GM21367 (cell line): ENCODE data around the gene CXCL12.

ENCODE experiments used
- ATAC-seq: cut with Tn5 transposase; IDR thresholded peaks from one replicate; pipeline ENCODE4 v1.9.1; 2021; ENCODE audit not compliant: unreplicated experiment

Gene CXCL12

GRCh38 chr10:44385026-44385695 is at the start of gene CXCL12:
CXCL12 (minus strand) TSS chr10:44385097; CDS start chr10:44385005, 92 bp downstream.
- no peak for ATAC-seq

DNA sequence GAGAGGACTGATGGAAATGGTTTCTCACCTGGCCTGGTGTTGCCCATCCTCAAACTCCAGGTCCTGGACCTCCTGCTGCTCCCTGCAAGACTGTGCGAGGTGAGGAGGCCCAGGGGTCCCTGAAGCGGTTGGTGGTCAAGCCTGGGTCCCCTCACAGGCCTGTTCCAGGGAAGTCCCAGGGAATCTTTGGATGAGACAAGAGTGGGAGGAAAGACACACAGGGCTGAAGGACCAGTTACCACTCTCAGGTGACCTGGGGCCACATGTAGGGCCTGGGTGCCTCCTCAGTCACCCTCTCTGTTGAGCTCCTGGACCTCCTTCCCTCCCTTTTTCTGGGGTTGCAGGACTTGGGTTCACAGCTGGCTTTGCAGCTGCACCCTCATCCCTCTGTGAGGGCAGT is 42.6 kb upstream of the CXCL12 start:
- ATAC-seq: no peak

DNA sequence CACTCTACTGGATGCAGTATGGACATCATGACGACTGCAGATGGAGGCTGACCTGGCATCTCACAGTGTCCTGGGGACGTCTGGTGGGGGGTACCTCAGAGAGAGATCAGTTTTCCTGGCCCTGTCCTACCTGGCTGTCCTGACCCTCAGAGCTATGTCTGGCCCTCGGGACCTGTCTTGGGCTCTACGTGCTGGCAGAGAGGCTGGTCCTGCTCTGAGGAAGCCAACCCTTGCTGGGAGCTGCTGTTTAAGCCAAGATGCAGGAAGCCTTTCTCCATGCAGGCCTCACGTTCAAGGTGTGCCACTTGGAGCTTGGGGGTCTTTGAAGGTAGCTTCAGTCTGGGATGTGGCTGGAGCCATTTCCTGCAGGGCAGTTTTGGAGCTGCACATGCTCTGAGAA is 42.1 kb upstream of the CXCL12 start:
- no peak for ATAC-seq

GRCh38 chr10:44426247-44427034 is 41.5 kb upstream of the CXCL12 start:
- ATAC-seq: no peak

GRCh38 chr10:44425466-44425865 is 40.6 kb upstream of the CXCL12 start:
- ATAC-seq: no peak

GRCh38 chr10:44424957-44425356 is 40.1 kb upstream of the CXCL12 start:
- ATAC-seq: no peak

GRCh38 chr10:44424298-44424697 is 39.4 kb upstream of the CXCL12 start:
- no peak for ATAC-seq

DNA sequence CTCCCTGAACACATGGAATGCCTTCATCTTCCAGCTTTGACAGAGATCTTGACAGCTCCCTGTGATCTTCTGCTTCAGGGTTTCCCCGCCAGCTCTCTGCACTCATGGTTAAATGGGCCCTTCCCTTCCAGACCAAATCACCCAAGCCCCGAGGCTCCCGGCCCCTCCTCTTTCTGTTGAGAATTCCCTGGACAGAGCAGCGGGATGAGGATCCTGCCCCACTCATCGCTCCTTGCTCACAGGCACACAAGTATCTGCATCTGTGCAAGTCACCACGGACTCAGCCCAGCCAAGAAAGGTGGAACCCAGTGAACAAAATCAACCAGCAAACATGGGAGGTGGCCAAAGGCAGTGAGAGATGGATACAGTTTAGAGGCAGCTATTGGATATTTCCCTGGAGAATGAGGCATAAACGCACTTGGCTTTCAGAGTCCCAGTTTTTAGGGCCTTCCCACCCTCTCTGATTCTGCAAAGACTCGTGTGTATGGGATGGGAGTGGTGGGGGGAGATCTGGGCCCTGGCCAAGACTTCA is 37.7 kb upstream of the CXCL12 start:
- no peak for ATAC-seq

GRCh38 chr10:44422153-44422552 is 37.3 kb upstream of the CXCL12 start:
- ATAC-seq: no peak

DNA sequence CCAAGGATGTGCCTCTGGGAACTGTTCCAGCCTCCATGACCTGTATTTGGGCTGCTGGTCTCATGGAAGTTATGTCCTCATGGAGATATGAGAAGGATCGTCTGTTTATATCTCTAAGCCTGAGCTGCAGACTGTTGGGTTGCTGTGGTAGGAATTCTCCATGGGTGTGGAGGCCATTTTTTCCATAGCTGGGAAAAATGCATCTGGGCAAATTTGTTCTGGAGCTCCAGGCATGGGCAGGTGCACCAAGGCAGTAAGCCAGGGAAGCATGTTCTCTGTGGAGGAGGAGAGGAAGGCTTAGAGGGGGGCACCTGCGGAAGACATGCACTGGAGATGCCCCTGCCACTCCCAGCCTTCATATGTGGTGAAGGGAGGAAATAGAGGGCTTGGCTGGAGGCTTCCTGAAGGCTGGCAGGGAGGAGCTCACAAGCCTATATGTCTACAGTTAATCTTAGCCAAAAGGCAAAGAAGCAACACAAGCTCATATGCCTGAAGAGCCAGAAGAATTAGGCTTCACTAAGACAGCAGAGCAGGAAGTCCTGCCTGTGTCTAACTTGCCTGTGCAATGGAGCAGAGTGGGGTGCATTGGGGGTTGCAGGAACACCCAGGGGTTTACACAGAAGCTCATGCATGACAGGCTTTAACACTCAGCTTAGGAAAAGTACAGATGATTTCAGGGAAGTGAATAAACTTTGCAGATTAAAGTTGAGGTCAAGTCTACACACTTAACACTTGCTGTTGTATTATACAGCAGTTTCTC is 35.1 kb upstream of the CXCL12 start:
- no peak for ATAC-seq

GRCh38 chr10:44418637-44419036 is 33.7 kb upstream of the CXCL12 start:
- no peak for ATAC-seq

- ATAC-seq: no peak
These were observed 32.9 kb upstream of the CXCL12 start for GRCh38 chr10:44417761-44418160.

GRCh38 chr10:44416936-44417335 is 32.0 kb upstream of the CXCL12 start:
- ATAC-seq: no peak

GRCh38 chr10:44416021-44416771 is 31.3 kb upstream of the CXCL12 start:
- no peak for ATAC-seq

DNA sequence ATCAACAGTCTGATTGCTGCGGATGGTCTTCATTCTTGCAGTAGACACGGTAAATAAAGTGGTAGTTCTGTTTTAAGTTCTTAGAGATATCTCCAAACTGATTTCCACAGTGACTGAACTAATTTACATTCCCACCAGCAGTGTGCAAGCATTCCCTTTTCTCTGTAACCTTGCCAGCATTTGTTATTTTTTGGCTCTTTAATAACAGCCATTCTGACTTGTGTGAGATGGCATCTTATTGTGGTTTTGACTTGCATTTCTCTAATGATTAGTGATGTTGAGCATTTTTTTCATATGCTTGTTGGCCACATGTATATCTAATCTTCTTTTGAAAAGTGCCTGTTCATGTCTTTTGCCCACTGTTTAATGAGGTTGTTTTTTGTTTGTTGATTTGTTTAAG is 30.2 kb upstream of the CXCL12 start:
- ATAC-seq: no peak

DNA sequence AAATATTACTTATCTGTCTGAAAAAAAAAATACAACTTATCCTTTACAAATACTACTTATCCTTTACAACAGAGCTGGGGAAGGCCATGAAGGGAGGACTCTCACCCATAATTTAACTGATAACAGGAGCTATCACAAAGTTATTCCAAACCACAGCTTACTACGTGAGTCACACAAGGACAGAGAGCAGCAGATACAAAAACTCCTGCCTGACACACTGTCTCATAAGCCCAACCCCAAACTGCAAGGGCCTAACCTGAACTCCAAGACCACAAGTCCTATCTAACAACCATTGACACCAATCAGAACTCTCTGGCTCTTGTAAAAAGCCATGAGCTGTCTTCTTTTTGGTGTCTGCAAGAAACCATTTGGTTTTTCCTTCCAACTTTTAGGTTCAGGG is 28.5 kb upstream of the CXCL12 start:
- ATAC-seq: no peak

DNA sequence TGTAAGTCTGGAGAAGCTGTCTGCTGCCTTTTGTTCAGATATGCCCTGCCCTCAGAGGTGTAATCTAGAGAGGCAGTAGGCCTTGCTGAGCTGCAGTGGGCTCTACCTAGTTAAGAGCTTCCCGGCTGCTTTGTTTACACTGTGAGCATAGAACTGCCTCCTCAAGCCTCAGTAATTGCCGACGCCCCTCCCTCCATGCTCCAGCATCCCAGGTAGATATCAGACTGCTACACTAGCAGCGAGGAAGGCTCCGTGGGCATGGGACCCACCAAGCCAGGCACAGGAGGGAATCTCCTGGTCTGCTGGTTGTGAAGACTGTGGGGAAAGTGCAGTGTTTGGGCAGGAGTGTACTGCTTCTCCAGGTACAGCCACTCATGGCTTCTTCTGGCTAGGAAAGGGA is 26.4 kb upstream of the CXCL12 start:
- ATAC-seq: no peak

DNA sequence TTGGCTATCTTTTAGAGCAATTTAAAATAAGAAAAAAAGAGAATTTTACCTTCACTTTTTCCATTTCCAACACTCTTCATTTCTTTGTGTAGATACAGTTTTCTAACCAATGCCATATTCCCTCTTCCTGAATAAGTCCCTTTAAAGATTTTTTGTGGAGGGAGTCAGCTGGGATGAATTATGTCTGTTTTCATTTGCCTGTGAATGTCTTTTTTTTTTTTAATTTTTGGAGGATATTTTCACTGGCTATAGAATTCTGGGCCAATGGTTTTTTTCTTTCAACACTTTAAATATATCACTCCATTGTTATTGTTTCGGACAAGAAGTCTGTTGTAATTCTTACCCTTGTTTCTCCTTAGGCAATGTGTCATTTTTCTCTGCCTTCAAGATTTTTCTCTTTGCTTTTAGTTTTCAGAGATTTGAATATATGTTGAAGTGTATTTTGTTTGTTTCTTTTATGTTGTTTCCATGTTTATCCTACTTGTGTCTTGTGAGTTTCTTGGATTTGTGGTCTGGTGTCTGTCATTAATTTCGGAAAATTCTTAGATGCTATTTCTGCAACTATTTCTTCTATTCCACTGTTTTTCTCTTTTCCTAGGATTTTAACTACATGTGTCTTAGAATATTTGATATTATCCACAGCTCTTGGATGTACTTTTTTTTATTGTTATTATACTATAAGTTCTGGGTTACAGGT is 20.0 kb upstream of the CXCL12 start:
- no peak for ATAC-seq

DNA sequence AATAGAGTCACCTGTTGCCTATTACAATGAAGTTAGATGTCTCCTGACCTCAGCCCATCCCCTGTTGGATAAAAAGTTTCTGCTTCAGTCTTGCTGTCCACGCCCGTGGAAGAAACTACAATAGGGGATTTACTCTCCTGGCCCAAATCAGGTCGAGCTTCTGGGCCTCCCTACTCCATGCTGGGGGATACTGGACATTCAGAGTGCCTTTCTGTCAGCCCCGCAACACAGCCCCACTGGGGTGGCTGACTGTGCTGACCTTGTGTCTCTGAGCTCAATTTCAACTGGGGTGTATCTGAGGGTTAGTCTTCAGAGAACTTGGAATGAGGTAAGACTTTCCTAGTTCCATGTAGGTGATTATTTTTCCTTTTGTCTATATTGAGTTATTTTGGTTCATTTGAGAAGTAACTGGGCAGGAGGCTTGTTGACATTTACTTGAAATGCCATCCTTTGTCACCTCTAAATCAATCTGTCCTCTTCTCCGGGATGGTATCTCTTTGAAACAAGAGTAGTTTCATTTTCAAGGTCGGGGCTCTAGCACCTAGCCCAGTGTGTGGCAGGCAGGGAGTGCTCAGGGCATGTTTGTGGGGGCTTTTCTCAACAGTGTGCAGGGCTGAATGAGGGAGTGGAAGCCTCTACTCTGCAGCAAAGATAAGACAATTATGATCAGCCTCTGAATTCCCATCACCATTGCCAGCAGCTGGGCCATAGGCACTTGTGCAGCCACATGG is 17.7 kb upstream of the CXCL12 start:
- ATAC-seq: no peak

GRCh38 chr10:44400541-44400940 is 15.6 kb upstream of the CXCL12 start:
- no peak for ATAC-seq
